GM20000 (cell line): ENCODE measurements around the gene ADH1C.

ENCODE experiments used
- DNase-seq: peaks from one replicate; pipeline ENCODE4 v3.0.0; 2012; ENCODE audit warnings: low spot score
- CTCF ChIP-seq: IDR thresholded peaks from 2 replicates; pipeline ENCODE4 v1.5.1; 2012; ENCODE audit warnings: mild to moderate bottlenecking, control low read depth; ENCODE audit errors: extremely low read depth, missing control alignments

Gene ADH1C

GRCh38 chr4:99352602-99353537, at the start of gene ADH1C:
Gene ADH1C, minus strand, starts transcription at chr4:99352746. Its CDS starts 71 bp downstream, at chr4:99352675.
- TF ChIP-seq CTCF = no peak
- no peak for DNase-seq

- DNase-seq = no peak
- TF ChIP-seq CTCF = no peak
Measured at GRCh38 chr4:99400831-99401230, 48.3 kb upstream of the ADH1C start.

- no peak for TF ChIP-seq CTCF
- DNase-seq = no peak
Measured at GRCh38 chr4:99399017-99399416, 46.5 kb upstream of the ADH1C start.

- DNase-seq = no peak
- no peak for TF ChIP-seq CTCF
Measured at GRCh38 chr4:99395595-99396364, 43.2 kb upstream of the ADH1C start.

- TF ChIP-seq CTCF = no peak
- no peak for DNase-seq
Measured at GRCh38 chr4:99394896-99395295, 42.4 kb upstream of the ADH1C start.

- TF ChIP-seq CTCF = no peak
- DNase-seq = no peak
Measured at GRCh38 chr4:99390055-99390454, 37.5 kb upstream of the ADH1C start.

GRCh38 chr4:99389606-99390005, 37.1 kb upstream of the ADH1C start:
- TF ChIP-seq CTCF = no peak
- no peak for DNase-seq
